Measurements from ENCODE around the gene NOBOX. TPM values are rescaled to one million over a fixed set of nuclear protein-coding genes. Genes with fewer than 3 reads are reported as not detected.
"Not testable (repeated sequence)": the region's sequence is repeated elsewhere in the genome, so short reads cannot be mapped to it uniquely, and the experiment has no call there.

Gene NOBOX
- total and polyA plus RNA-seq, 4 donors = not detected

GRCh38 chr7:144378651-144379050 is 24.8 kb downstream of the NOBOX start:
- WGBS = 95% methylated on average over 9 of the region's 9 CpGs
- Histone ChIP-seq H3K9ac (ENCODE audit: low read depth in 1 of 2, low read length in 2 of 2) (no peak overlapping the region), H3K27ac (ENCODE audit: low read depth in 1 of 2, low read length in 2 of 2) (no peak overlapping the region), H3K9me3 (ENCODE audit: control insufficient read depth in 4 of 4, low read length in 3 of 4) (no peaks in the 10 kb centered on the region), H3K4me1 (ENCODE audit: control insufficient read depth in 4 of 4, insufficient read depth in 4 of 4, low read length in 3 of 4) (no peaks in the 10 kb centered on the region), H3K36me3 (ENCODE audit: control insufficient read depth in 4 of 4, insufficient read depth in 3 of 4, low read depth in 1 of 4, low read length in 3 of 4) (peaks cover 5 to 27% (median 20%) of the 10 kb centered on the region in 4 donors), H3K4me3 (ENCODE audit: low read depth in 1 of 3, low read length in 3 of 3) (no peak overlapping the region), H3K27me3 (ENCODE audit: control insufficient read depth in 4 of 4, insufficient read depth in 4 of 4, low read length in 3 of 4) (no peaks in the 10 kb centered on the region)
- DNase-seq (ENCODE audit: low spot score) = no peak
- no peak for TF ChIP-seq MAX (IDR thresholded peaks at IDR 0.05)
- TF ChIP-seq CTCF (IDR thresholded peaks at IDR 0.05; ENCODE audit: low read depth, low read length, missing input control) = no peak
- TF ChIP-seq NR2F2 (IDR thresholded peaks at IDR 0.05) = no peak
- TF ChIP-seq ATF3 (IDR thresholded peaks at IDR 0.05) = no peak
- TF ChIP-seq RAD21 (IDR thresholded peaks at IDR 0.05) = no peak
- TF ChIP-seq SP1 (IDR thresholded peaks at IDR 0.05) = no peak
- TF ChIP-seq HNF4G (IDR thresholded peaks at IDR 0.05) = no peak
- TF ChIP-seq YY1 (IDR thresholded peaks at IDR 0.05) = no peak
- TF ChIP-seq RXRA (IDR thresholded peaks at IDR 0.05) = no peak
- TF ChIP-seq GABPA (IDR thresholded peaks at IDR 0.05 in 1 of 2, conservative IDR thresholded peaks at IDR 0.05 in 1 of 2) = no peak
- no peak for TF ChIP-seq JUND (IDR thresholded peaks at IDR 0.05)
- no peak for TF ChIP-seq ZBTB33 (IDR thresholded peaks at IDR 0.05)
- TF ChIP-seq REST (IDR thresholded peaks at IDR 0.05) = no peak
- TF ChIP-seq FOXA2 (IDR thresholded peaks at IDR 0.05) = no peak
- no peak for TF ChIP-seq TAF1 (conservative IDR thresholded peaks at IDR 0.05)
- TF ChIP-seq EGR1 (IDR thresholded peaks at IDR 0.05; ENCODE audit: low read depth in 2 of 2) = no peak
- no peak for TF ChIP-seq HNF4A (conservative IDR thresholded peaks at IDR 0.05)
- no peak for TF ChIP-seq FOXA1 (IDR thresholded peaks at IDR 0.05)

GRCh38 chr7:144369221-144369620 is 34.3 kb downstream of the NOBOX start:
- WGBS = no CpG with 5 or more reads among the region's 7 CpGs
- H3K27ac ChIP-seq (ENCODE audit: low read depth in 1 of 2, low read length in 2 of 2); H3K27me3 ChIP-seq (ENCODE audit: control insufficient read depth in 4 of 4, insufficient read depth in 4 of 4, low read length in 3 of 4); H3K4me1 ChIP-seq (ENCODE audit: control insufficient read depth in 4 of 4, insufficient read depth in 4 of 4, low read length in 3 of 4); H3K9me3 ChIP-seq (ENCODE audit: control insufficient read depth in 4 of 4, low read length in 3 of 4); H3K4me3 ChIP-seq (ENCODE audit: low read depth in 1 of 3, low read length in 3 of 3); H3K9ac ChIP-seq (ENCODE audit: low read depth in 1 of 2, low read length in 2 of 2); DNase-seq (ENCODE audit: low spot score); H3K36me3 ChIP-seq (ENCODE audit: control insufficient read depth in 4 of 4, insufficient read depth in 3 of 4, low read depth in 1 of 4, low read length in 3 of 4): not testable (repeated sequence)

GRCh38 chr7:144367250-144367649 is 36.2 kb downstream of the NOBOX start:
- not testable (repeated sequence) for DNase-seq (ENCODE audit: low spot score); H3K27ac ChIP-seq (ENCODE audit: low read depth in 1 of 2, low read length in 2 of 2); H3K4me1 ChIP-seq (ENCODE audit: control insufficient read depth in 4 of 4, insufficient read depth in 4 of 4, low read length in 3 of 4); H3K27me3 ChIP-seq (ENCODE audit: control insufficient read depth in 4 of 4, insufficient read depth in 4 of 4, low read length in 3 of 4); H3K9ac ChIP-seq (ENCODE audit: low read depth in 1 of 2, low read length in 2 of 2); H3K36me3 ChIP-seq (ENCODE audit: control insufficient read depth in 4 of 4, insufficient read depth in 3 of 4, low read depth in 1 of 4, low read length in 3 of 4); H3K4me3 ChIP-seq (ENCODE audit: low read depth in 1 of 3, low read length in 3 of 3); H3K9me3 ChIP-seq (ENCODE audit: control insufficient read depth in 4 of 4, low read length in 3 of 4)
- WGBS = no CpG with 5 or more reads among the region's 9 CpGs

GRCh38 chr7:144365523-144365922 is 38.0 kb downstream of the NOBOX start:
- H3K27me3 ChIP-seq (ENCODE audit: control insufficient read depth in 4 of 4, insufficient read depth in 4 of 4, low read length in 3 of 4); H3K4me1 ChIP-seq (ENCODE audit: control insufficient read depth in 4 of 4, insufficient read depth in 4 of 4, low read length in 3 of 4); H3K4me3 ChIP-seq (ENCODE audit: low read depth in 1 of 3, low read length in 3 of 3); H3K36me3 ChIP-seq (ENCODE audit: control insufficient read depth in 4 of 4, insufficient read depth in 3 of 4, low read depth in 1 of 4, low read length in 3 of 4); H3K9ac ChIP-seq (ENCODE audit: low read depth in 1 of 2, low read length in 2 of 2); H3K27ac ChIP-seq (ENCODE audit: low read depth in 1 of 2, low read length in 2 of 2); DNase-seq (ENCODE audit: low spot score); H3K9me3 ChIP-seq (ENCODE audit: control insufficient read depth in 4 of 4, low read length in 3 of 4): not testable (repeated sequence)
- WGBS = no CpG with 5 or more reads among the region's 6 CpGs
